ENCODE measurements around the gene NKAIN2.

Gene NKAIN2

DNA sequence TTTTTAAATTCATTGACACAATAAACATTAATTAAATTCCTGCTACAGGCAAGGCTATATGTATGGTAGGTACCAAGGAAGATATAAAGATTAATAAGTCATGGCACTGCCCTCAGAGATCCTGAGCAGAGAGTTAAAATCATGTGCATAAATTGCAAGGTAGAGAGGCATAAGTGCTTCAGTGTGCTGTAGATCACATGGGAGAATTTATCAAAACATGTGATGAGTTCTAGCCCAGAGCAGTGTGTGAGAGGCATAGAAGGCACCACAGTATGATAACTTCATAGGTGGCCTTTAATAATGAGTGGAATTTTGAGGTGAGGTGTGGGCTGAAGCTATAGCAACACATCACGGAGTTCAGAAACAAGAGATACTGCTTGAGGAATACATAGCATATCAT lies 692.7 kb downstream of the NKAIN2 start:
- Mint-ChIP-seq H3K36me3 (ENCODE audit: low read depth) (no peaks in the 10 kb centered on the region), H3K4me1 (no peaks in the 10 kb centered on the region), H3K27ac (no peak overlapping the region), H3K27me3 (ENCODE audit: low read depth, poor library complexity) (no peaks in the 10 kb centered on the region), H3K4me3 (no peak overlapping the region), H3K9me3 (no peaks in the 10 kb centered on the region)
- TF ChIP-seq, protein P1, sequence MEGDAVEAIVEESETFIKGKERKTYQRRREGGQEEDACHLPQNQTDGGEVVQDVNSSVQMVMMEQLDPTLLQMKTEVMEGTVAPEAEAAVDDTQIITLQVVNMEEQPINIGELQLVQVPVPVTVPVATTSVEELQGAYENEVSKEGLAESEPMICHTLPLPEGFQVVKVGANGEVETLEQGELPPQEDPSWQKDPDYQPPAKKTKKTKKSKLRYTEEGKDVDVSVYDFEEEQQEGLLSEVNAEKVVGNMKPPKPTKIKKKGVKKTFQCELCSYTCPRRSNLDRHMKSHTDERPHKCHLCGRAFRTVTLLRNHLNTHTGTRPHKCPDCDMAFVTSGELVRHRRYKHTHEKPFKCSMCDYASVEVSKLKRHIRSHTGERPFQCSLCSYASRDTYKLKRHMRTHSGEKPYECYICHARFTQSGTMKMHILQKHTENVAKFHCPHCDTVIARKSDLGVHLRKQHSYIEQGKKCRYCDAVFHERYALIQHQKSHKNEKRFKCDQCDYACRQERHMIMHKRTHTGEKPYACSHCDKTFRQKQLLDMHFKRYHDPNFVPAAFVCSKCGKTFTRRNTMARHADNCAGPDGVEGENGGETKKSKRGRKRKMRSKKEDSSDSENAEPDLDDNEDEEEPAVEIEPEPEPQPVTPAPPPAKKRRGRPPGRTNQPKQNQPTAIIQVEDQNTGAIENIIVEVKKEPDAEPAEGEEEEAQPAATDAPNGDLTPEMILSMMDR (IDR thresholded peaks at IDR 0.05) = no peak
- no peak for DNase-seq

DNA sequence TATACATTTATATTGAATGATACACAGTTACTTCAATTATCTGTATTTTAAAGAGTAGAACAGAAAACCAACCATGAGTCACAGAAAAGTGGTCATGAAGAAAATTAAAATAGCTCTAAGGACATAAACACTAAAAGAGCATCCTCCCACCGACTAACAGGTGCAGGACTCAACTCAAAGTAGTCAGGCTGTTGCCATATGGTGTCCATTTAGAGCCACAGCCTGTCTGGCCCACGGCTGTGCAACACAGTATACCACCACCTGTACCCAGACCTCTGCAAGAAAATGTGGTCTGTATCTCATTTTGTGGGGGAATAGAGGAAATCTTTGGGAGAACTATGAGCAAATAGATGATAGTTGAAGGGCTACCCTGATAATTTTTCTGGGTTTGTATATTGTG lies 708.8 kb downstream of the NKAIN2 start:
- TF ChIP-seq, protein P1 (IDR thresholded peaks at IDR 0.05) = no peak
- Mint-ChIP-seq H3K27me3 (ENCODE audit: low read depth, poor library complexity) (no peaks in the 10 kb centered on the region), H3K4me3 (no peak overlapping the region), H3K9me3 (no peaks in the 10 kb centered on the region), H3K4me1 (peaks cover 5% of the 10 kb centered on the region), H3K27ac (no peak overlapping the region), H3K36me3 (ENCODE audit: low read depth) (no peaks in the 10 kb centered on the region)
- no peak for DNase-seq

GRCh38 chr6:124517339-124517738 lies 713.7 kb downstream of the NKAIN2 start:
- DNase-seq = no peak
- H3K4me1 Mint-ChIP-seq = peaks cover 5% of the 10 kb centered on the region
- no peak overlapping the region for H3K4me3 Mint-ChIP-seq
- TF ChIP-seq, protein P1 (IDR thresholded peaks at IDR 0.05) = no peak
- H3K27ac Mint-ChIP-seq = no peak overlapping the region
- H3K27me3 Mint-ChIP-seq (ENCODE audit: low read depth, poor library complexity) = no peaks in the 10 kb centered on the region
- no peaks in the 10 kb centered on the region for H3K36me3 Mint-ChIP-seq (ENCODE audit: low read depth)
- no peaks in the 10 kb centered on the region for H3K9me3 Mint-ChIP-seq

- Mint-ChIP-seq H3K4me1 (peaks cover 4% of the 10 kb centered on the region), H3K9me3 (no peaks in the 10 kb centered on the region), H3K36me3 (ENCODE audit: low read depth) (no peaks in the 10 kb centered on the region), H3K4me3 (no peak overlapping the region), H3K27ac (no peak overlapping the region), H3K27me3 (ENCODE audit: low read depth, poor library complexity) (no peaks in the 10 kb centered on the region)
- no peak for DNase-seq
- TF ChIP-seq, protein P1 (IDR thresholded peaks at IDR 0.05) = no peak
Measured at GRCh38 chr6:124520514-124520913, 716.8 kb downstream of the NKAIN2 start.

DNA sequence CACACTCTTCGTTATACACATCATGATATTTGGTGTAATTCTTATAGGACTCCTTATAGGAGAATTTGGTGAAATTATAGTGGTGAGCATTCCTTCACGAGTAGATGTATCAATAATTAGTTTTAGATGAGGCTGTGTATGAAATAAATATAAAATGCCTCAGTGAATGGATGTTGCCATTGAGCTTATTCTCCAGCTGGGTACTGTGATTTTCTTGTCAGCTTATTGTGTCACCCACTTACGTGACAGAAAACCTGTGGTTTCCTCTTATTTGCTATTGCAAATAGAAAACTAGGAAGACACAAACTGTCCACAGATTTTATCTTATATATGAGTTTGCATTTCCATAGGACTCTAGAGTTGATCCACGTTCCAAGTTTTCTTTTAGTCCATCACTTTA lies 718.7 kb downstream of the NKAIN2 start:
- Mint-ChIP-seq H3K9me3 (no peaks in the 10 kb centered on the region), H3K4me1 (no peaks in the 10 kb centered on the region), H3K4me3 (no peak overlapping the region), H3K27ac (no peak overlapping the region), H3K27me3 (ENCODE audit: low read depth, poor library complexity) (no peaks in the 10 kb centered on the region), H3K36me3 (ENCODE audit: low read depth) (no peaks in the 10 kb centered on the region)
- TF ChIP-seq, protein P1 (IDR thresholded peaks at IDR 0.05) = no peak
- DNase-seq = no peak

DNA sequence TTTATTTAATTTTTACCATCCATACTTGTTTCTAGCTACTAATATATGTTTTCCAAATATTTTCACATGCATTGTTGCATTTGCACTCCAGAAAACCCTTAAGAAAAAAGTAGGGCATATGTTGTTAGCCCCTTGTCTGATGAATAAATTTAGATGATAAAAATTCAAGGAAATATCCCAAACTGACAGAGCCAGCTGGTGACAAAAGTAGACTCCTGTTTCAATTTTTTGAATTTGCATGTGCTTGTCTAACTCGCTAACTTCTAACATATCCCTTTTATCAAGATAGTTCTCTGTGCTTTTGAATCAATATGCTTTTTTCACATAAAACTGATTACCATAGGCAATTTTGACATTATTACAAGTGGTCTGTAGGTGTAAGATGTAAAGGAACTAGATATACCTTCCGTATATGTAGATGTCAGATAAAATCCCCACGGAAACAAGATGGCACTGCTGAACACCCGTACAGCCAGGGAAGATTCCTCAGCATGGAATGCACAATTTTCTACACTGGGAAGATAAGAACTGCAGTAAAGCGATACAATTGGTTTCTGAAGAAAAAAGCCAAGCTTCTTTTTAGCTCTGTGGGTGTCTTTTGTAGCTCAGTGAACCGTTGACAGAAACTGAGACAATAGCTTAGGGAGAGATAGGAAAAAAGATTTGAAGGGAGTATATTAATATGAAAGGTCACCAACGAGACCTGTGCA lies 721.0 kb downstream of the NKAIN2 start:
- H3K27me3 Mint-ChIP-seq (ENCODE audit: low read depth, poor library complexity) = no peaks in the 10 kb centered on the region
- TF ChIP-seq, protein P1 (IDR thresholded peaks at IDR 0.05) = no peak
- H3K4me1 Mint-ChIP-seq = no peaks in the 10 kb centered on the region
- H3K27ac Mint-ChIP-seq = no peak overlapping the region
- H3K4me3 Mint-ChIP-seq = no peak overlapping the region
- DNase-seq = no peak
- H3K9me3 Mint-ChIP-seq = no peaks in the 10 kb centered on the region
- no peaks in the 10 kb centered on the region for H3K36me3 Mint-ChIP-seq (ENCODE audit: low read depth)
